H1 (cell line): ENCODE results near the gene PELO. TPM values are rescaled to one million over a fixed set of nuclear protein-coding genes. Genes with fewer than 3 reads are reported as not detected.

Source experiments
- CTCF ChIA-PET: fragments of 300-600 bp; sonication (Branson Sonifier 250); formaldehyde crosslinking; loops from one replicate; lab custom pipeline; 2021; ENCODE audit not compliant: partially characterized antibody; lab: Charles Lee
- POLR2A ChIA-PET: fragments of 300-600 bp; sonication (Branson Sonifier 250); formaldehyde crosslinking; loops from one replicate; lab custom pipeline; 2021; ENCODE audit warnings: inconsistent platforms; ENCODE audit not compliant: partially characterized antibody; lab: Charles Lee
- DNase-seq, 2 experiments: peaks; one replicate each; pipeline versions ENCODE4 v3.0.0 to v3.0.0-alpha.2; 2010 to 2022; ENCODE audit warnings: low spot score in 2 of 2, low read depth in 1 of 2, mixed read lengths in 1 of 2
- FAIRE-seq: peaks from 2 replicates; lab custom pipeline; 2011; peaks lifted over from hg19 to GRCh38; lab: Jason Lieb, UNC
- H2AFZ ChIP-seq: 2 replicates; pipeline ENCODE4 v1.8.1; 2012; ENCODE audit warnings: low read length, inconsistent platforms
- H2AK5ac ChIP-seq: 2 replicates; pipeline ENCODE4 v1.6.1; 2013; ENCODE audit warnings: low read depth, low read length
- H2BK120ac ChIP-seq: replicated peaks from 2 replicates; pipeline ENCODE3; 2013; ENCODE audit warnings: low read depth, low read length, inconsistent platforms
- H2BK12ac ChIP-seq: 2 replicates; pipeline ENCODE4 v1.6.1; 2013; ENCODE audit warnings: low read depth, low read length
- H2BK15ac ChIP-seq: 2 replicates; pipeline ENCODE4 v1.6.1; 2013; ENCODE audit warnings: low read length
- H2BK20ac ChIP-seq: 2 replicates; pipeline ENCODE4 v1.6.1; 2013; ENCODE audit warnings: low read length
- H2BK5ac ChIP-seq: 2 replicates; pipeline ENCODE4 v1.6.1; 2013; ENCODE audit warnings: low read depth, low read length
- H3K14ac ChIP-seq: 2 replicates; pipeline ENCODE4 v1.6.1; 2013; ENCODE audit warnings: inconsistent platforms; ENCODE audit not compliant: insufficient read length
- H3K18ac ChIP-seq: 2 replicates; pipeline ENCODE4 v1.6.1; 2013; ENCODE audit warnings: low read length; ENCODE audit errors: extremely low read depth
- H3K23ac ChIP-seq: 2 replicates; pipeline ENCODE4 v1.6.1; 2013; ENCODE audit warnings: inconsistent platforms; ENCODE audit not compliant: insufficient read length
- H3K23me2 ChIP-seq: 2 replicates; pipeline ENCODE4 v1.6.1; 2013; ENCODE audit warnings: low read depth, low read length
- H3K27ac ChIP-seq: 2 replicates; pipeline ENCODE4 v1.6.1; 2011; ENCODE audit warnings: low read depth, low read length, inconsistent platforms
- H3K27me3 ChIP-seq, 4 experiments: replicated peaks in 1 of 4; 1 replicate in 1 of 4; 2 replicates in 3 of 4; pipeline versions ENCODE4 v1.6.1 to v1.8.1; 2011 to 2013; ENCODE audit warnings: low read length in 3 of 4, mild to moderate bottlenecking in 3 of 4, inconsistent platforms in 2 of 4, mixed read lengths in 2 of 4, moderate library complexity in 1 of 4; ENCODE audit not compliant: control insufficient read depth in 3 of 4, insufficient read depth in 3 of 4; ENCODE audit errors: extremely low read depth in 1 of 4
- H3K36me3 ChIP-seq, 4 experiments: 2 replicates each; pipeline versions ENCODE4 v1.6.1 to v1.8.1; 2011 to 2013; ENCODE audit warnings: mild to moderate bottlenecking in 4 of 4, low read length in 3 of 4, moderate library complexity in 2 of 4, control low read depth in 1 of 4, inconsistent platforms in 1 of 4; ENCODE audit not compliant: insufficient read depth in 4 of 4, control insufficient read depth in 2 of 4
- H3K4ac ChIP-seq: replicated peaks from 2 replicates; pipeline ENCODE3; 2013; ENCODE audit warnings: low read length, low read depth, mixed read lengths, inconsistent platforms; ENCODE audit not compliant: insufficient read length
- H3K4me1 ChIP-seq, 4 experiments: replicated peaks in 1 of 4; 1 replicate in 1 of 4; 2 replicates in 3 of 4; pipeline versions ENCODE4 v1.6.1 to v1.8.1; 2011 to 2013; ENCODE audit warnings: low read length in 3 of 4, inconsistent platforms in 2 of 4, mixed read lengths in 1 of 4; ENCODE audit not compliant: insufficient read depth in 4 of 4, control insufficient read depth in 3 of 4
- H3K4me2 ChIP-seq, 2 experiments: 2 replicates each; pipeline versions ENCODE4 v1.6.1 to v1.8.1; 2011 to 2013; ENCODE audit warnings: low read depth in 2 of 2, low read length in 2 of 2, control low read depth in 1 of 2, inconsistent platforms in 1 of 2, mild to moderate bottlenecking in 1 of 2; ENCODE audit not compliant: insufficient read depth in 1 of 2
- H3K4me3 ChIP-seq, 4 experiments: fragments of 200-600, 300-600 bp in 1 of 4; sonication (generic), shearing (Covaris generic), sonication (Bioruptor Twin) in 1 of 4; 2 replicates each; pipeline versions ENCODE4 v1.5.1 to v1.8.1; 2011 to 2016; ENCODE audit warnings: low read length in 4 of 4, low read depth in 3 of 4, control low read depth in 2 of 4, inconsistent platforms in 2 of 4, mild to moderate bottlenecking in 2 of 4, mixed read lengths in 1 of 4, moderate library complexity in 1 of 4; ENCODE audit not compliant: insufficient read depth in 2 of 4; ENCODE audit errors: extremely low read depth in 1 of 4
- H3K56ac ChIP-seq: replicated peaks from 2 replicates; pipeline ENCODE3; 2013; ENCODE audit warnings: low read depth, mild to moderate bottlenecking, mixed read lengths, low read length, inconsistent platforms; ENCODE audit not compliant: insufficient read length
- H3K79me1 ChIP-seq: 2 replicates; pipeline ENCODE4 v1.6.1; 2013; ENCODE audit warnings: low read depth, low read length, control low read depth
- H3K79me2 ChIP-seq, 2 experiments: 2 replicates each; pipeline versions ENCODE4 v1.6.1 to v1.8.1; 2012 to 2013; ENCODE audit warnings: low read length in 2 of 2, mild to moderate bottlenecking in 2 of 2, inconsistent platforms in 1 of 2; ENCODE audit not compliant: insufficient read depth in 2 of 2, control insufficient read depth in 1 of 2
- H3K9ac ChIP-seq, 4 experiments: replicated peaks in 1 of 4; 1 replicate in 1 of 4; 2 replicates in 3 of 4; pipeline versions ENCODE4 v1.6.1 to v1.8.1; 2011 to 2013; ENCODE audit warnings: low read depth in 3 of 4, low read length in 3 of 4, control low read depth in 2 of 4, mild to moderate bottlenecking in 2 of 4, moderate library complexity in 2 of 4, inconsistent platforms in 1 of 4; ENCODE audit errors: extremely low read depth in 1 of 4
- H3K9me3 ChIP-seq, 2 experiments: 2 replicates each; pipeline versions ENCODE4 v1.6.1 to v1.8.1; 2012 to 2013; ENCODE audit warnings: mild to moderate bottlenecking in 2 of 2, moderate library complexity in 2 of 2, control low read depth in 1 of 2, inconsistent platforms in 1 of 2, low read depth in 1 of 2, low read length in 1 of 2, mixed read lengths in 1 of 2; ENCODE audit not compliant: insufficient read depth in 2 of 2
- H4K20me1 ChIP-seq, 2 experiments: replicated peaks in 1 of 2; 2 replicates each; pipeline versions ENCODE3 to v1.8.1; 2011 to 2013; ENCODE audit warnings: inconsistent platforms in 2 of 2, low read length in 2 of 2, mild to moderate bottlenecking in 1 of 2; ENCODE audit not compliant: insufficient read depth in 2 of 2, control insufficient read depth in 1 of 2
- H4K5ac ChIP-seq: 2 replicates; pipeline ENCODE4 v1.6.1; 2013; ENCODE audit warnings: low read length, low read depth, mixed read lengths, inconsistent platforms; ENCODE audit not compliant: insufficient read length
- H4K8ac ChIP-seq: 2 replicates; pipeline ENCODE4 v1.8.0; 2013; ENCODE audit warnings: mild to moderate bottlenecking, moderate library complexity, low read length, inconsistent platforms; ENCODE audit not compliant: insufficient read depth; ENCODE audit errors: extremely low read depth
- H4K91ac ChIP-seq: replicated peaks from 2 replicates; pipeline ENCODE3; 2013; ENCODE audit warnings: low read length, mixed read lengths, inconsistent platforms; ENCODE audit not compliant: insufficient read length
- ASH2L ChIP-seq: fragments of 200-600, 300-600 bp; sonication (generic); IDR thresholded peaks from one replicate; pipeline ENCODE4 v1.7.1; 2017; ENCODE audit warnings: low read length
- CEBPB ChIP-seq: IDR thresholded peaks from 2 replicates; pipeline ENCODE4 v1.6.1; 2012; ENCODE audit warnings: low read depth, low read length
- JUN ChIP-seq: IDR thresholded peaks from 2 replicates; pipeline ENCODE4 v1.6.1; 2011; ENCODE audit warnings: low read depth, mild to moderate bottlenecking, improper control_type of control experiment, low read length
- JUND ChIP-seq: IDR thresholded peaks from 2 replicates; pipeline ENCODE4 v1.6.1; 2011; ENCODE audit warnings: mild to moderate bottlenecking, improper control_type of control experiment, low read length
- KDM1A ChIP-seq: fragments of 200-600, 300-600 bp; sonication (generic); IDR thresholded peaks from 2 replicates; pipeline ENCODE4 v1.7.1; 2016; ENCODE audit warnings: mild to moderate bottlenecking, low read length, borderline replicate concordance
- KDM5A ChIP-seq: fragments of 200-600 bp; IDR thresholded peaks from 2 replicates; pipeline ENCODE4 v1.7.1; 2012; ENCODE audit warnings: mild to moderate bottlenecking, low read length, inconsistent platforms, mixed read lengths
- MAFK ChIP-seq: IDR thresholded peaks from 2 replicates; pipeline ENCODE4 v1.6.1; 2012; ENCODE audit warnings: low read depth, mild to moderate bottlenecking, improper control_type of control experiment, low read length
- NRF1 ChIP-seq: IDR thresholded peaks from 2 replicates; pipeline ENCODE4 v1.6.1; 2011; ENCODE audit warnings: mild to moderate bottlenecking, low read depth, low read length, improper control_type of control experiment
- PHF8 ChIP-seq: fragments of 200-600 bp; sonication (generic); conservative IDR thresholded peaks from 2 replicates; pipeline ENCODE4 v1.7.1; 2012; ENCODE audit warnings: low read depth, mild to moderate bottlenecking, inconsistent platforms, low read length, moderate library complexity
- RBBP5 ChIP-seq: IDR thresholded peaks from 2 replicates; pipeline ENCODE4 v1.7.1; 2012; ENCODE audit warnings: low read depth, mild to moderate bottlenecking, inconsistent platforms, low read length, moderate library complexity, borderline replicate concordance
- SIN3A ChIP-seq, 2 experiments: IDR thresholded peaks in 1 of 2; conservative IDR thresholded peaks in 1 of 2; 2 replicates each; pipeline ENCODE4 v1.6.1; 2011 to 2012; ENCODE audit warnings: low read length in 2 of 2, improper control_type of control experiment in 1 of 2, low read depth in 1 of 2, mild to moderate bottlenecking in 1 of 2
- SIX5 ChIP-seq: IDR thresholded peaks from 2 replicates; pipeline ENCODE4 v1.6.1; 2011; ENCODE audit warnings: mild to moderate bottlenecking, low read depth, low read length
- TAF7 ChIP-seq: optimal IDR thresholded peaks from 2 replicates; pipeline ENCODE3; 2011; ENCODE audit warnings: low read depth, mild to moderate bottlenecking, inconsistent platforms, low read length, moderate library complexity, borderline replicate concordance
- TCF12 ChIP-seq: IDR thresholded peaks from 2 replicates; pipeline ENCODE4 v1.6.1; 2011; ENCODE audit warnings: low read depth, mild to moderate bottlenecking, low read length
- ZNF274 ChIP-seq: IDR thresholded peaks from 2 replicates; pipeline ENCODE4 v1.7.0; 2012; ENCODE audit warnings: low read length, borderline replicate concordance; ENCODE audit errors: extremely low read depth
- WGBS, 2 experiments: shearing (Covaris generic) in 1 of 2; methylation state at CpG; one replicate each; pipeline versions ENCODE4 v1.1.6 to v1.1.7; 2013 to 2015; ENCODE audit warnings: low lambda C conversion rate in 2 of 2, mixed read lengths in 2 of 2, inconsistent platforms in 1 of 2, low coverage in 1 of 2, missing lambda C conversion rate in 1 of 2; ENCODE audit not compliant: insufficient replicate concordance in 2 of 2, insufficient coverage in 1 of 2, insufficient read length in 1 of 2; ENCODE audit errors: extremely low coverage in 1 of 2, missing lambda C conversion rate in 1 of 2; 5-methylcytosine and 5-hydroxymethylcytosine counted together
- polyA plus RNA-seq, 7 experiments: library from polyadenylated mRNA; depleted of rRNA in 3 of 7; stranded (reverse) in 5 of 7; unstranded in 2 of 7; fragments of >200 nt in 5 of 7; fragments of 200-250 nt in 2 of 7; gene quantifications; 1 replicate in 5 of 7; 2 replicates in 1 of 7; 4 replicates in 1 of 7; pipeline versions ENCODE4 v1.2.1 to v1.2.3, GENCODE V29; 2011 to 2013; ENCODE audit warnings: missing spikeins in 2 of 7, mixed read lengths in 2 of 7
- total RNA-seq: library from RNA; stranded (reverse); fragmentation: NEBNext Ultra II Directional; extraction: Animal tissue kit (Norgen Biotek cat#: 25700); gene quantifications from 2 replicates; pipeline ENCODE4 v1.2.1, GENCODE V29; 2021

Gene PELO
- total and polyA plus RNA-seq, 2 of the 8 experiments (the other 6 are each of a cell fraction or from before 2014, with no cell fraction given), result 10.8 to 18.5 TPM

- H2BK15ac ChIP-seq, result no peak overlapping the region
- no peaks in the 10 kb centered on the region for H3K27me3 ChIP-seq
- ChIA-PET CTCF (no interaction called here), POLR2A (no interaction called here)
- no peak overlapping the region for H2BK20ac ChIP-seq
- peaks cover 10% of the 10 kb centered on the region; the same call in 1 of the 2 replicates for H3K23me2 ChIP-seq
- FAIRE-seq (no peak), DNase-seq (no peak)
- no peak overlapping the region for H3K27ac ChIP-seq
- H4K91ac ChIP-seq, result no peak overlapping the region
- no peaks in the 10 kb centered on the region for H3K79me1 ChIP-seq
- no peak overlapping the region for H3K9ac ChIP-seq
- no peak overlapping the region for H3K23ac ChIP-seq
- H3K18ac ChIP-seq, result no peak overlapping the region
- H2BK5ac ChIP-seq, result no peak overlapping the region
- H3K56ac ChIP-seq, result no peak overlapping the region
- no peaks in the 10 kb centered on the region for H4K20me1 ChIP-seq
- H3K79me2 ChIP-seq, result 0 out of 4 replicates have a peak, but pooled peaks cover 0 to under 1% of the 10 kb centered on the region in 2 experiments
- WGBS, 2 experiments, result 95% methylated on average over 6 of the region's 6 CpGs; no CpG with 5 or more reads in 1 of the 2 experiments
- no peaks in the 10 kb centered on the region for H3K9me3 ChIP-seq
- H2BK120ac ChIP-seq, result no peak overlapping the region
- no peak overlapping the region for H3K4ac ChIP-seq
- H3K36me3 ChIP-seq, result 0 out of 8 replicates have a peak, but pooled peaks cover 0 to 3% (median 0%) of the 10 kb centered on the region in 4 experiments
- peaks cover 0 to 2% (median 0%) of the 10 kb centered on the region in 4 experiments; a peak in 1 of 7 replicates for H3K4me1 ChIP-seq
- no peak overlapping the region for H2BK12ac ChIP-seq
- H3K4me2 ChIP-seq, result no peak overlapping the region
- no peak overlapping the region for H3K4me3 ChIP-seq
- no peak overlapping the region for H2AFZ ChIP-seq
- H2AK5ac ChIP-seq, result no peak overlapping the region
- no peak overlapping the region for H3K14ac ChIP-seq
- H4K5ac ChIP-seq, result no peak overlapping the region
- no peak overlapping the region for H4K8ac ChIP-seq
- no peak for TF ChIP-seq JUN
- no peak for TF ChIP-seq RBBP5
- no peak for TF ChIP-seq JUND
- TF ChIP-seq KDM5A, result no peak
- TF ChIP-seq TCF12, result no peak
- TF ChIP-seq ZNF274, result no peak
- no peak for TF ChIP-seq PHF8
- TF ChIP-seq CEBPB, result no peak
- no peak for TF ChIP-seq SIN3A (conservative IDR thresholded peaks at IDR 0.05 in 1 of 2, IDR thresholded peaks at IDR 0.05 in 1 of 2; ENCODE audit: low read depth in 1 of 2, low read length in 2 of 2)
- TF ChIP-seq ASH2L, result no peak
- TF ChIP-seq NRF1, result no peak
- TF ChIP-seq TAF7, result no peak
- no peak for TF ChIP-seq MAFK
- TF ChIP-seq SIX5, result no peak
- TF ChIP-seq KDM1A, result no peak
Measured at GRCh38 chr5:52784737-52785136, 3.0 kb upstream of the PELO start.
